SJSA1 (cell line): Measurements from ENCODE around the gene ZNF256. TPM values are rescaled to one million over a fixed set of nuclear protein-coding genes. Genes with fewer than 3 reads are reported as not detected.
"Not testable (repeated sequence)": the region's sequence is repeated elsewhere in the genome, so short reads cannot be mapped to it uniquely, and the experiment has no call there.

Source experiments
- DNase-seq, 2 experiments: peaks; one replicate each; pipeline ENCODE4 v3.0.0-alpha.2; 2015 to 2020; ENCODE audit warnings: low spot score in 2 of 2, low read depth in 1 of 2
- H3K27ac ChIP-seq: fragments of 250-450 bp; sonication (Bioruptor Pico); 2 replicates; pipeline ENCODE4 v1.5.1; 2020; ENCODE audit warnings: mild to moderate bottlenecking, moderate library complexity
- H3K27me3 ChIP-seq: fragments of 250-450 bp; sonication (Bioruptor Pico); replicated peaks from 2 replicates; pipeline ENCODE4 v1.5.1; 2020; ENCODE audit warnings: mild to moderate bottlenecking, moderate library complexity
- H3K36me3 ChIP-seq: fragments of 250-450 bp; sonication (Bioruptor Pico); 2 replicates; pipeline ENCODE4 v1.5.1; 2020; ENCODE audit warnings: mild to moderate bottlenecking
- H3K4me1 ChIP-seq: fragments of 250-450 bp; sonication (Bioruptor Pico); replicated peaks from 2 replicates; pipeline ENCODE4 v1.6.1; 2021; ENCODE audit warnings: mild to moderate bottlenecking
- H3K4me3 ChIP-seq: fragments of 250-450 bp; sonication (Bioruptor Pico); 2 replicates; pipeline ENCODE4 v1.5.1; 2020; ENCODE audit warnings: mild to moderate bottlenecking
- H3K9me3 ChIP-seq: fragments of 250-450 bp; sonication (Bioruptor Pico); replicated peaks from 2 replicates; pipeline ENCODE4 v1.5.1; 2020; ENCODE audit warnings: mild to moderate bottlenecking
- total RNA-seq: library from RNA; depleted of rRNA; stranded (reverse); fragments of >200 nt; shearing (Covaris generic); gene quantifications from 2 replicates; pipeline ENCODE4 v1.2.3, GENCODE V29; 2014; rRNA removed

Gene ZNF256
- total RNA-seq, 1 experiment from 2014 or later = 5.2 TPM

DNA sequence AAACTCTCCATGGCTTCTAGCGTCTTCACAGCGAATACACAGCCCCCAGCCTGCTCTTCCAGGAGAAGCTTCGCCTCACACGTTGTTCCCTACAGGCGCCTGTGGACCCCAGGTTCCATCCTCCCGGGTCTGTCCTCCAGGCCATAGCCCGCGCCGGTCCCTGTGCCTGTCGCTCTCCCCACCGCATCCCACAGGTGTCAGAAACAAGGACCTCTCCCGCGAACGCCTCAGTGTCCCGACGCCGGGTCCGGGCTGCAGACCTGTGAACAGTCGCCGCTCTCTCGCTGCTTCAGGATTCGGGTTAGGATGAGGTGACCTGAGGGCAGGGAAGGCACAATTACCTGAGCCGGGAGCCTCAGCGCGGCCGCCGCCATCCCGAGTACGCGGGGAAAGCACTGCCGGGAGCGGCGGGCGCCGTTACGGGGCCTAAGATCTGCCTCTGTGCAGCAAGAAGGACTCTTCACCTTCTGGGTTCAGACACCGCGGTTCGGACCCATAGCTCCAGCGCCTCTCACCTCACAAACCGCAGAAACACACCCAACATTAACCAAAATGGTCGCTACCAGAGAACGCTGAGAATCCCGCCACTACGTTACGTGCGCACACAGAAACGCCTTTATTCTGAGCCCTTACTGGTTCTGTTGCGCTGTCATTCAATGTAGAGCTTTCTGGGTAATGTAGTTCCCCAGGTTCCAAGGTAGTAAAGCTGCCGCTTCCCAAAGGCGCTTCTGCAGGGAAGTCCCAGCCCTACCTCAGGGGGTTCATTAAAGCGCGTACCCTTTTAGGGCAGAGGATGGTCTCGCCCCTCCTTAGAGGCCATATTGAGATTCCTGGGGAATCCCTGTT is 12.5 kb downstream of the ZNF256 start, which contains the start of gene ZNF418:
ZNF418 (minus strand) TSS at position 583 of the 846 bp plus-strand sequence. CDS start 1,580 bp downstream, outside the sequence.
- no peak within 1 kb of the TSS for H3K27ac ChIP-seq
- H3K9me3 ChIP-seq = peaks cover 25% of the 10 kb centered on the region
- H3K36me3 ChIP-seq = peaks cover 7% of the 10 kb centered on the region

GRCh38 chr19:57927587-57927986 is 19.9 kb downstream of the ZNF256 start:
- DNase-seq = no peak
- Histone ChIP-seq H3K9me3 (peaks cover 14% of the 10 kb centered on the region), H3K4me3 (no peak overlapping the region), H3K4me1 (no peaks in the 10 kb centered on the region), H3K27ac (no peak overlapping the region), H3K27me3 (no peaks in the 10 kb centered on the region), H3K36me3 (no peaks in the 10 kb centered on the region)

More for the DNA sequence above, 12.5 kb downstream of the ZNF256 start, which contains the start of gene ZNF418:
- no peaks in the 10 kb centered on the region for H3K27me3 ChIP-seq
- H3K4me1 ChIP-seq = no peaks in the 10 kb centered on the region
- peak within 1 kb of the TSS; percentile 22 for H3K4me3 ChIP-seq
- DNase-seq = no peak

DNA sequence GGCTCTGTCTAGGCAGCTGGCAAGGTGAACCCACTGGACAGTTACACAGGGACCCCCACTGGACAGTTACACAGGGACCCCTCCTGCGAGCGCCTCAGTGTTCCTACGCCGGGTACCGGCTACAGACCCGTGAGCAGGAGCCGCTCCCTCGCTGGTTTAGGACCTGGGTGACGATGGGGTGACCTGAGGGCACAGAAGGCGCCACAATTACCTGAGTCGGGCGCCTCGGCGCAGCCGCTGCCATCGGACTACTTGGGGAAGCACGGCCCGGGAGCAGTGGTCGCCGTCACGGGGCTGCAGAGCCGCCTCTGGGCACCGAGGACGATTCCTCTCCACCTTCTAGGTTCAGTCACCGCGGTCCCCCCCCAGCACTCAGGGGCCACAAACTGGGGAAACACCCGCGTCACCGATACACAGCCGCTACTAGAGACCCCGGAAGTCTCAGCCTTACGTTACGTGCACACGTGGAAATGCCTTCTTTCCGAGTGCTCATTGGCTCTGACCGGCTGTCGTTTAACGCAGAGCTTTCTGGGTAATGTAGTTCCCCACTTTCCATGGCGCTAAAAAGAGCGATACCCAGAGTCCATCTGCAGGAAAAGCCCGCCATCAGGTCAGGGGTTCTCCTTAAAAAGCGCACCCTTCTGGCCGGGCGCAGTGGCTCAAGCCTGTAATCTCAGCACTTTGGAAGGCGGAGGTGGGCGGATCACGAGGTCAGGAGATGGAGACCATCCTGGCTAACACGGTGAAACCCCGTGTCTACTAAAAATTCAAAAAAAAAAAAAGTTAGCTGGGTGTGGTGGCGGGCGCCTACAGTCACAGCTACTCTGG is 31.1 kb downstream of the ZNF256 start, which contains the start of gene ZNF417:
ZNF417 (minus strand) TSS at position 425 of the 828 bp plus-strand sequence; CDS start at position 244, 181 bp downstream.
- not testable (repeated sequence) for H3K27me3 ChIP-seq, H3K4me1 ChIP-seq, H3K9me3 ChIP-seq
- DNase-seq = peak; percentile 85 to 86
- H3K27ac ChIP-seq = peak within 1 kb of the TSS; percentile 55
- peaks cover 20% of the 10 kb centered on the region for H3K36me3 ChIP-seq
- peak within 1 kb of the TSS; percentile 63 for H3K4me3 ChIP-seq

GRCh38 chr19:57914531-57914930 is 33.0 kb downstream of the ZNF256 start:
- Histone ChIP-seq H3K4me3 (no peak overlapping the region), H3K27ac (no peak overlapping the region), H3K27me3 (no peaks in the 10 kb centered on the region), H3K9me3 (peaks cover 4% of the 10 kb centered on the region; the same call in 1 of the 2 replicates), H3K4me1 (0 out of 2 replicates have a peak, but pooled peaks cover 3% of the 10 kb centered on the region), H3K36me3 (peaks cover 34% of the 10 kb centered on the region)
- no peak for DNase-seq

DNA sequence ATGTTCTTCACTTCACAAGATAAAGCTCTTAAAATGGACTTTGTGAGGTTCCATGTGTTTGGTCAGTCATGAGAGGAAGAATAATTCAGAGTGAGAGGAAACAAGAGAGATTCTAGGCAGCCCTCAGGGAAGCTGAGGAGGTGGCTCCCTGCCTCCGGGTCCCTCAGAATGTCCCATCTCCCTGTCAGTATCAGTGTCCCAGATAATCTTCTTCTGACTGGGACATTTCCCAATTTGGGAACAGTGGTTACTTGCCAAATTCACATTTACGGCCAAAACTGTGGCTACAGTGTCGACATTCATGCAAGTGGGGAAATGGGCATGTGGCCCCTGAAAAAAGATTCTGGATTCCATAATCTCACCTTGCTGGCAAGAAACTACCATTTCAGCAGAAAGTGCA is 40.1 kb downstream of the ZNF256 start:
- H3K4me1 ChIP-seq = no peaks in the 10 kb centered on the region
- DNase-seq = no peak
- H3K27me3 ChIP-seq = no peaks in the 10 kb centered on the region
- peaks cover 14% of the 10 kb centered on the region; the same call in 1 of the 2 replicates for H3K9me3 ChIP-seq
- H3K27ac ChIP-seq = no peak overlapping the region
- H3K4me3 ChIP-seq = no peak overlapping the region
- peaks cover 34% of the 10 kb centered on the region for H3K36me3 ChIP-seq

GRCh38 chr19:57905258-57905657 is 42.2 kb downstream of the ZNF256 start:
- no peak for DNase-seq
- H3K4me3 ChIP-seq = no peak overlapping the region
- no peak overlapping the region for H3K27ac ChIP-seq
- H3K27me3 ChIP-seq = no peaks in the 10 kb centered on the region
- H3K9me3 ChIP-seq = peaks cover 9% of the 10 kb centered on the region; the same call in 1 of the 2 replicates
- peaks cover 21% of the 10 kb centered on the region for H3K36me3 ChIP-seq
- no peaks in the 10 kb centered on the region for H3K4me1 ChIP-seq

- H3K4me3 ChIP-seq = no peak overlapping the region
- H3K4me1 ChIP-seq = no peaks in the 10 kb centered on the region
- H3K27ac ChIP-seq = no peak overlapping the region
- peaks cover 9% of the 10 kb centered on the region; the same call in 1 of the 2 replicates for H3K9me3 ChIP-seq
- DNase-seq = no peak
- H3K36me3 ChIP-seq = peaks cover 18% of the 10 kb centered on the region
- no peaks in the 10 kb centered on the region for H3K27me3 ChIP-seq
Observed at GRCh38 chr19:57903618-57904184, 43.8 kb downstream of the ZNF256 start.

- peaks cover 2% of the 10 kb centered on the region; the same call in 1 of the 2 replicates for H3K36me3 ChIP-seq
- no peaks in the 10 kb centered on the region for H3K27me3 ChIP-seq
- no peak overlapping the region for H3K4me3 ChIP-seq
- peaks cover 3% of the 10 kb centered on the region; the same call in 1 of the 2 replicates for H3K9me3 ChIP-seq
- no peaks in the 10 kb centered on the region for H3K4me1 ChIP-seq
- no peak overlapping the region for H3K27ac ChIP-seq
- no peak for DNase-seq
Observed at GRCh38 chr19:57900311-57900710, 47.2 kb downstream of the ZNF256 start.

Other genes with a start within 250 kb of the ZNF256 start
- 0.91 and 0.92 TPM in 2 replicates for gene ZNF154, start 238.5 kb downstream of the ZNF256 start, total RNA-seq
- 2.0 and 4.8 TPM in 2 replicates for gene ZNF671, start 220.1 kb downstream of the ZNF256 start, total RNA-seq
- 5.7 and 13.0 TPM in 2 replicates for gene ZNF776, start 200.9 kb downstream of the ZNF256 start, total RNA-seq
- gene ZNF586, start 178.0 kb downstream of the ZNF256 start, total RNA-seq = 10.7 and 18.2 TPM in 2 replicates
- 3.3 and 3.5 TPM in 2 replicates for gene ZNF552, start 132.8 kb downstream of the ZNF256 start, total RNA-seq
- 11.4 and 13.6 TPM in 2 replicates for gene ZNF587B, start 117.4 kb downstream of the ZNF256 start, total RNA-seq
- 12.3 and 13.3 TPM in 2 replicates for gene ZNF587, start 97.8 kb downstream of the ZNF256 start, total RNA-seq
- 1.1 and 10.2 TPM in 2 replicates for gene ZNF814, start 58.7 kb downstream of the ZNF256 start, total RNA-seq
- 7.4 and 8.4 TPM in 2 replicates for gene ZNF417, start 31.1 kb downstream of the ZNF256 start, total RNA-seq
- 0.21 TPM in 1 of 2 replicates, not detected in the other for gene ZNF418, start 12.3 kb downstream of the ZNF256 start, total RNA-seq
- not detected in 2 replicates for gene C19orf18, start 26.8 kb upstream of the ZNF256 start, total RNA-seq
- gene ZNF606, start 55.1 kb upstream of the ZNF256 start, total RNA-seq = 13.1 and 32.0 TPM in 2 replicates
- not detected in 2 replicates for gene ZSCAN1, start 86.3 kb upstream of the ZNF256 start, total RNA-seq
- not detected in 2 replicates for gene ZNF135, start 111.6 kb upstream of the ZNF256 start, total RNA-seq
- gene ZSCAN18, start 150.5 kb upstream of the ZNF256 start, total RNA-seq = 0.26 TPM in 1 of 2 replicates, not detected in the other
- gene ZNF329, start 203.1 kb upstream of the ZNF256 start, total RNA-seq = 5.4 and 8.3 TPM in 2 replicates
- 5.2 and 12.4 TPM in 2 replicates for gene ZNF274, start 235.4 kb upstream of the ZNF256 start, total RNA-seq